SH-SY5Y (cell line): ENCODE data around the gene MATK.

Experiments
- GATA2 ChIP-seq: IDR thresholded peaks from 2 replicates; pipeline ENCODE4 v1.6.1; 2011; ENCODE audit warnings: mild to moderate bottlenecking, low read depth, low read length
- GATA3 ChIP-seq: IDR thresholded peaks from 2 replicates; pipeline ENCODE4 v1.6.1; 2011; ENCODE audit warnings: low read depth, mild to moderate bottlenecking, low read length, moderate library complexity

The MATK gene

DNA sequence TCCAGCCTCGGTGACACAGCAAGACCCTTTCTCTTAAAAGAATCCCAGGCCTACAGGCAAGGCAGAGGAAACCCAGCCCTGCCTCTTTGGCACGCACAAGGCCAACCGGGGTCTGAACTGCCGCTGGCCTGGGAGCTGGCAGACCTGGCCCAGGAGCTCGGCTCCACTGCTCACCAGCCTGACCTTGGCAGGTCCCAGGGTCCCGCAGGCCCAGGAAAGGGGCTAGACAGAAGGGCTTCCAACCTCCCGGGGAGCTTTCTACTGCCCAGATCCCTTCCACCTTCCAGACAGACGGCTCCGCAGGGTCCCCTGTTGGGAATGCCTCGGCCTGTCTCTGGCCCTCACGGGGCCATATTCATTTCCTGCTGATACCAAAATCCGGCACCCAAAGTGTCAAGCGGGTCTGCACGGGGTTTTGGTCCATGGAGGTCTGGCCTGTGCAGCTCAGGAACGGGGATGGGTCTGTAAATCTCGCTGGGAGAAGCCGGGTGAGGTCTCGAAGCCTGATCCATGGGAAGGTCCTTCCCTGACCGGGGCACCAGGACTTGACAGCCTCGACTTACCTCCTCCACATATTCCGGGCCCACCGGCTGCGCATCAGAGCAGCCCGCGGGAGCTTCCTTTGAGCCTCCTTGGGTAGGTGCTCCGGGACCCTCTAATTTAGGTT, 36.6 kb upstream of the MATK start:
- TF ChIP-seq GATA3 (no peak), GATA2 (no peak)

DNA sequence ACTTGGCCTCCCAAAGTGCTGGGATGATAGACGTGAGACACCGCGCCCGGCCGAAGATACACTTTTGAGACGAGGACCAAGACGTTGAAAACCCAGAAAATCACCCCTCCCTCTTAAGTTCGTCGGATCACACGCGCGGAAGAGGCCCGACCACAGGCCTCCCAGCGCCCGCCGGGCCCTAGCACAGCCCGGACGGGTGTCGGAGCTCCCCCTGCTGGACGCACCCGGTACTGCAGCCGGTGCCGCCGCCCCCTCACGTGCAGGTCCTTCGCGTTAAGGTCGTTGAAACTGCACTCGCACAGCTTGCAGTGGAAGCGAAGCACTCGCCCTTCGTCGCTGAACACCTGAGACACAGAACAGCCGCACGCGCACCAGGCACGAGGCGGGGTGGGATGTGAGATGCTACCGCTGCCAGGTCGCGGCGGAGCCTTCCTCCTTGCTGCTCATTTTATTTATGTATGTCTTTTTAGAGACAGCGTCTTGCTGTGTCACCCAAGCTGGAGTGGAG, 35.7 kb upstream of the MATK start:
- TF ChIP-seq GATA2 (no peak), GATA3 (no peak)

DNA sequence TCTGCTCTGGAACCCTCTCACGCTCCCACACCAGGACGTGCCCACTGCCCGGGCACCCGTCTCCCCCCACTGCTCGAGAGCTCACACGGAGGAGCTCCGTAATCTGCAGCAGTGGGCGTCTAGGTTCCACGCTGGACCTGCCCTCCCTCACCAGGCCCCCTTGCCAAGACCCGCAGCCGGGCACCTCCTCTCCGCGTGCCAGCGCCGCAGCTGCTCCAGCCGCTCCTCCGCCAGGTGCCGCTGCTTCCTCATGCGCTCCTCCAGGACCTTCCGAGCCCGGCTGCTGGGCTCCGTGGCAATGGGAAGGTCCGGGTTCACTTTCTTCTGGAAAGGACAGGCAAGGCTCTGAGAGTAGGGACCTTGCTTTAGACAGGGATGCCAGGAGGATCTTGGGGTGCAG, 35.0 kb upstream of the MATK start:
- TF ChIP-seq GATA3 = no peak
- TF ChIP-seq GATA2 = no peak

DNA sequence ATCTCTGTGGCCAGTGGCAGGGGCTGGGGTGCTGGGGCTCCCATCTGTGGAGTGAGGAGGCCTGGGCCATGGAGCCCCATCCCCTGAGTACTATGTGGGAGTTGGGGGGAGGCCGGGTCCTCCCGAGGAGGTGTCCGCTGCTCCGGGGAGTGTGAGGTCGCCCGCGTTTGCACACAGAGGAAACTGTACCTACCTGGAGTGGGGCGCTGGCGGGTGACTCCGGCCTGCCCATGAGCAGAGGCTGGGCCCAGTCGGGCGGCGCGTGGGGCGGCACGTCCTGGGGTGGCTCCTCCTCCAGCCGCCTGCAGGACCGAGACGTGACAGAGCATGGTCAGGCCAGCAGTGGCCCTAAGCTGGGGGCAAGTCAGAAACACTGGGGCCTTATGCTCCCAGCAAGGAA, 33.8 kb upstream of the MATK start:
- TF ChIP-seq GATA2 (no peak), GATA3 (no peak)

DNA sequence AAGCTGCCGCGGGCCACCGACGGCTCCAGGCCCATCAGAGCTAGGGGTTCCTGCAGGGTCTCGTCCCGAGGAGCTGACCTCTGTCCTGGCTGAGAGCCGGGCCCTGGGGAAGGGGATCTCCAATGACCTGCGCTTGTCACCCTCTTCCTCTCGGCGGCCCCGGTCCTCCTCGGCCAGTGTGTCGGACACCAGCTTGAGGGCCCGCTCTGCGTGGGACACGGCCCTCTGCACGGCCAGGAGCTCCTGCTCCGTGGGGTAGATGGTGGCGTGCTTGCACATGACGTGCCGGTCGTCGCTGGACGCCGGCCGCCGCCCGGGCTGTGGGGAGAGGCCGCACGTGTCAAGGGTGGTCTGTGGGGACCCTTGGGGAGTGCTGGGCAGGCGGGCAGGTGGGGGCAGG, 32.7 kb upstream of the MATK start:
- TF ChIP-seq GATA2 (no peak), GATA3 (no peak)

DNA sequence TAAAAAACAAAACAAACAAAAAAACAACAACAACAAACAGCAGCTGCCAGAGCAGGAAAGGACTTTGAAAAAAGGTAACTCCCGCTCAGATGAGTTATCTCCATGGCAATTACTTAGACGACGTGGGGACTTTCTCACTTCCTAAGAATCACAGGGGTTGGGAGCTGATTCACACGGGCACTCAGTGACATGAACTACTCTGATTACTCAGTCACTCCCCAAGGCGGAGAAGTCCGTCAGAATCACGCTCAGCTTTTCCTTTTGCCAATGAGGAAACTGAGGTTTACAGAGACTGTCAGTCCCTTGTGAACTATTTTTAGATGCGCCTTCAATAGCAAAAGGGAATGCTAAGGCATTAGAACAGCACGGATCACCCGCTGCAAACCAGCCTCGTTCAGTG, 32.3 kb upstream of the MATK start:
- TF ChIP-seq GATA2 (no peak), GATA3 (no peak)

DNA sequence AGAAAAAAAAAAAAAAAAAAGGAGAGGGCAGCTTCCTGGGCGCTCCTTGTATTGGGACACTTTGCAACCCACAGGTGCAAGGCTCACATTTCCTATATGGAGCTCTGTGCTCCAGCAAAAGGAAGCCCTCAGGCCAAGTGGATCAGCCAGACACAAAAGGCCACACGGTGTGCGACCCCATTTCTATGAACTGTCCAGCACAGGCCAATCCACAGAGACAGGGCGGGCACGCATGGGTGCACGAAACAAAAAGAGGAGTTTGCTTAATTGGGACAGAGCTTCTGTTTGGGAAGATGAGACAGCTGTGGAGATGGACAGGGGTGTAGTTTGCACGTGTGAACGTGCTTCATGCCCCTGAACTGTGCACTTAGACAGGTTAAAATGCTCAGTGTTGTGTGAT, 31.6 kb upstream of the MATK start:
- TF ChIP-seq GATA2 = no peak
- no peak for TF ChIP-seq GATA3

DNA sequence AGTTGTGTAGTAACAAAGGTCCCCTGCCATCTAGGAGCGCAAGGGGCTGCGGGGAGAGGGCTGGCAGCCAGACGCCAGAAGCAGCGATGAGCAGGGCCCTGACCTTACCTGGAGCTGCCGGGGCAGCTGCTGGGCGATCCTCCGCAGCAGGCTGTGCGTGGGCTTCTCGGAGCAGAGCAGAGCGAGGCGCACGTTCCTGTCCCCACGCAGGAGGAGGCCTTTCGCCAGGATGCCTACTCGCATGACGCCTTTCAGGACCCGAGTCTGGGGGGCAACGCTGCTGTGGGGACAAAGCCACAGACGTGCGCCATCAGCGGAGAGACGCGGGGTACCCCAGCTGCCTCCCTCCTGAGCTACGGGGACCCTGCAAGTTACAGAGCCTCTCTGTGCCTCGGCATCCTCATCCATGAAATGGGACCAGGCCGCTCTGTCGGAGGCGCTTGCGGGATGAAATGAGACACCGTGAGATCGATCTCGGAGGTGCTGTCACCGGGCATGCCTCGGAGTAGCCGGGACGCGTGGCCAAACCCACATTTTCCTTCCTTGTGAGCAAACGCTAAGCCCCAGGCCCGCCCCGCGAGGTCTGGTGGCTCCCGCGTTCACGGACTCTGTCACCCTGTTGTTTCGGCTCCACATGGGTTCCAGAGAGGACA, 30.5 kb upstream of the MATK start:
- no peak for TF ChIP-seq GATA3

DNA sequence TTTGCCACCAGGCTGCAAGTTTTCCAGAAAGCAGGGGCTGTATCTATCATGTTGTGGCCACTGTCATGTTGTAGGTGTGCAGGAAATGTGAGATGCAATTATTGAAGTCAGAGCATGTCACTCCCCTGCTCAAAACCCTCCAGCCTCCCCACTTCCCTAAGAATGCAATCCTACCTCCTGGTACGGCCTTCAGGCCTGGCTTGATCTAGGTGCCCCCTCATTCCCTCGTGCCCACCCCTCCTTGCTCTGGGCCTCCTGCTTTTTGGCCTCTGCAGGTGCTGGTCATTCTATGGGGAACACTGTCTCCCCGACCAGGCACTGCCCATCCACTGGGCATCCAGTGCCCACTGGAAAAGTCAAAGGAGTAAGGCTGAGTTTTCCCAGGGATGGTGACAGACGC, 28.5 kb upstream of the MATK start:
- no peak for TF ChIP-seq GATA2
- TF ChIP-seq GATA3 = no peak

DNA sequence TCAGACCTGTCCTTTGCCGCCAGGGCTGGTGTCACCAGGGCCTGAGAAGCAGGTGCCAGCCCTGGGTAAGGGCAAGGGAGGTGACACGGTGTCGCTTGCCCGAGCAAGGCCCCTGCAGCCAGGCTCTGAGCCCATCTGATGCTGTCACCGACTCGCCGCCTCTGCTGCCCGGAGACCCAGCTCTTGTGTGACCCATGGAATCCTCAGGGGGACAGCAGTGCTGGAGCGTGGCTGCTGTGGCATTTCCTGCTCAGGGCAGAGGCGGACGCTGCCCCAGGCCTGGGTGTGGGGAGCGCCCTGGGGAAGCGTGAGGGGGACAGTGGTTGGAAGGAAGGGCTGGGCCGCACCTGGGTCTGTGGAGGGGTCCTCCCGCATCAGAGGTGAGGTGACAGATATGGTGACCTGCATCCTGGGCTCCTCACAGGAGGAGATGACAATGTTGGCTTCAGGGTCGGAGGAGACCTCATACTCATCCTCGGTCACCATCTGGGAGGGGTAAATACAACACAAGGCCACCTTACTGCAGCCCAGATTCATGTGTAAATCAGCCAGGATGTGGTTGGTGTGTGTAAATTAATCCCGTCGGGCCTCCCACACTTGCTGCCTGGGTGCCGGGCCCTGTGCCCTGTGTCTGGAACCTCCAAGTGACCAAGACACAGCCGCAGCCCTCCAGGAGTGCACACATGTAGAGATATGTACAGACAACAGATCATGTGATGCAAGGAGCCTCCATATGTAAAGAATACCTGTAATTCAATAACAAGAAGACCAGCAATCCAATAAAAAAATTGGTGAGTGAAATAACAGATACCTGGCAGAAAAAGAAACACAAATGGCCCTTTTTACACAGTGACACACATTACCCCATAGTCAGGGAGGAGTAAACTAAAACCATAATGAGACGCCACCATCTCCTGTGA, 27.6 kb upstream of the MATK start:
- TF ChIP-seq GATA2 = no peak
- TF ChIP-seq GATA3 = no peak

DNA sequence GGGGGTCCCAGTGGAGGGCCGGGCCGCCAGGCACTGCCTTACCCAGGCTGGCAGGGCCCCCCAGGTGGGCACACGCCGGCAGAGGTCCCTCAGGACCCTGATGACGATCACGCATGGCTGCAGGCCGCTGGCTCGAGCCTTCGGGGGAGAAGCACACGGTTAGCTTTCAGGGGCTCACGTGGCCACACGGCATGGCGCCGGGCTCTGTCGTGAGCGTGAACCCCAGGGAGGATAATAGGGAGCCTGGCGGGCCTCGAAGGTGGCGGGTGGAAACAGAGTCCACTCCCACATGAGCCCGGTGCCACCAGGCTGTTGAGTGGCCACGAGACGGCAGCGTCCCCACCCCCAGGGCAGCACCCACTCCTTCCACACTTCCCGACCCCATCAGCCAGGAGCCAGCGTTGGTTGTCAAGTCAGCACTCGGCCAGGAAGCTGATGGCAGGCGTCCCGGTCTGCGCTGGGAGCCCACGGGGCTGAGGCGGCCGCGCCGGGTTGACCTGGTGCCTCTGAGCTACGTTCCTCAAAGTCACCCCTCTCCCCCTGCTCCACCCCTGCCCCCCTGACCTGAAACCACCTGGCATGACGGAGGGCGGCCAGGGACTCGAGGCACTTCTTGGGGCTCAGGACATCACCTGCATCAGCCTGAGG, 24.7 kb upstream of the MATK start:
- TF ChIP-seq GATA2 (no peak), GATA3 (no peak)

DNA sequence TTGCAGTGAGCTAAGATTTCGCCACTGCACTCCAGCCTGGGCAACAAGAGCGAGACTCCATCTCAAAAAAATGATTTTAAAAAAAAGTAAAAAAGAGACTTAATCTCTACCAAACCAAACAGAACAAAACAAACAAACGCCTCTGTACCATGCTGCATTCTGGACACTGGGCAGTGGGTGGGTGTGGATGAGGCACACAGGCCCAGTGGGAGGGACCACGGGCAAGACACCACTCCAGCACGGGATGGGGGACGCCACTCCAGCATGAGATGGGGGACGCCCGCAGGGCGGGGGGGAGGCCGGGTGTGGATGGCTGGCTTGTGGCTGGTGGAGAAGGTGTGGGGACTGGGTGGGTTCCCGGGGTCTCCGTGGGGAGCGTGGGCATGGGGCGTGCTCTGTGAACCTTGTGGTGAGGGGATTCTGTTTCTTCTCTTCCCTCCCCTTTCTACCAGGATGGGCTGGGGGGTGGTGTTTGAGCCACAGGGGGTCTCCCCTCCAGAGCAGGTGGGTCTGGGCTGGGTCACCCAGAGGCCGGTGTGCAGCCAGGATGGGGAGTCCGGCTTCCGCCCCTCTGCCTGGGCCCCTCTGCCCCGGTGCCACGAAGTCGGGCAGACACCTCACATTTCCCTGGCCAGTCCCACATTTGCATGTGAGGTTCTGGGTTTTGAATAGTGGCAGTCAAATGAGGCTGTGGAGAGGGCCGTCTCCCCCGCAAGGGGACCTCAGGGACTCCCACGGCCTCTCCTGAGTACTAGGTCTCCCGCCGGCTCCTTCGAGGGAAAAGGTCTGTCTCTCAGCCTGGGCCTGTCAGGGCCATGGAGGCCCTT, 23.9 kb upstream of the MATK start:
- TF ChIP-seq GATA2 = no peak
- TF ChIP-seq GATA3 = no peak

DNA sequence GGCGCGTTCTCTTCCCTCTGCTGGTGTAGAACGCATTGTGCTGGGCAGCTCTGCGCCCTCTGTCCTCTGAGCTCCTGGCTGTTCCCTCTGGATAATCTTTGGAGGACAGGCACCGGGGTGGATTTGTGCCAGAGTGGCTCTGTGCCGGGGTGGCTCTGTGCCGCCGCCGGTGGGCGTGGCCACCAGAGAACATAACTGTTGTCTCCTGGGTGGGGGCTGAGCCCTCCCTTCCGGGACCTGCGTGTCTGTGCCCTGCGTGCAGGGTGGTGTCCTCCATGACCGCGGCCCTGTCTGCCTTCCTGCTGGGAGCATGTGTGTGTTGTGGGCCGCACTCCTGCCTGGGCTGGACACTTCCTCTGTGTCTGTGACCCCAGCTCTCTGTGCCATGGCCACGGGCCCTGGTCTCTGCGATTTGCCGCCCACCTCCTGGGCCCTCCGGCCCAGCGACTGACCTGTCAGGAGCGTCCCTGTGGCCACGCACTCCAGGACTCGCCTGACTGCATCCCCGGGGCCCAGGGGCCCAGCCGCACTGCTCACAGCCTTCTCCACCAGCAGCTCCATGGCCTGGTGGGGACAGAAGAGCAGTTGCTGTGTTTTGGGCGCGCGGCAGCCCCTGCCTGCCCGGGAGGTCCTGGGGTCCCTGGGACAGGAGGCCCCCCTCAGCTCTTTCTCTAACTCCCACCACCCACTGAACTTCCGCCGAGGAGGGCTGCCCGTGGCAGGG, 22.4 kb upstream of the MATK start:
- TF ChIP-seq GATA2 = no peak
- no peak for TF ChIP-seq GATA3
